GM19099 (cell line): ENCODE results near the gene CPNE7.

Source experiments
- POLR2A ChIP-seq: IDR thresholded peaks from 3 replicates; pipeline ENCODE4 v1.6.1; 2011; ENCODE audit warnings: low read depth; ENCODE audit not compliant: insufficient read length; ENCODE audit errors: extremely low read depth

The CPNE7 gene

DNA sequence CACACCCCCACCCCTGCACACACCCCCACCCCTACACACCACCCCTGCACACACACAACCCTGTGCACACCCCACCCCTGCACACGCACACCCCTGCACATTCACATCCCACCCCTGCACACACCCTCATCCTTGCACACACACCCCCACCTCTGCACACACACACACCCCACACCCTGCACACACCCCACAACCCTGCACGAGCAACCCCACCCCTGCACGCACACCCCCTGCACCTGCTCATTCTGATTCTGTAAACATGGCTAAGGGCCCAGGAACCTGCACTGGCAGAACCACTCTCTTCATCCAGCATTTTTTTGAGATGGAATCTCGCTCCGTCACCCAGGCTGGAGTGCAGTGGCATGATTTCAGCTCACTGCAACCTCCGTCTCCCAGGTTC, 63.8 kb downstream of the CPNE7 start:
- no peak for TF ChIP-seq POLR2A

DNA sequence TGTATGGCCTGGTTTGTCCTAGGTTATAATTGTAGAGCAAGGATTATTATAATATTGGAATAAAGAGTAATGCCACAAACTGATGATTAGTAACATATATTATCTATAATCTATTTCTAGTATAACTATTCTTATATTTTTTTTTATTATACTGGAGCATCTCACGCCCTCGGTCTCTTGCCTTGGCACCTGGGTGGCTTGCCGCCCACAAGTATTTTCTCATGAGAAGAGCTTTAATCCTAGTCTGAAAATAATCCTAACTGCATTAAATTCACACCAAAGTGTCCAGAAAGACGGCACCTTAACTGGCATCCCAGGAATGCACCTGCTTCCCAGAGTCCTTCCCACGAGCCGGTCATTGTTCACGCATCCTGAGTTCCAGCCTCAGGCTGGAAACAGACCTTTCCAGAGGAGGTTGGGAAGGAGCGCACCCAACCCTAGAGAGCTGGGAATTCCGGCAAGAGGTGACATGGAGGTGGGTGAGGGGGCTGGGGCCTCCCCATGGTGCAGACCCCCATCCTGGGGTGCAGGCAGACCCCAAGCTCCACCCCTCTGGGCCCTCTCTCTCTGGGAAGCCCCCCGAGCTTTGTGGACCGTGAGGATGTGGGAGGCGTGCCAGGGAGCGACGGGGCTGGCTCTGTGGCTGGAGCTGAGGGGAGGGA, 66.0 kb downstream of the CPNE7 start:
- no peak for TF ChIP-seq POLR2A

DNA sequence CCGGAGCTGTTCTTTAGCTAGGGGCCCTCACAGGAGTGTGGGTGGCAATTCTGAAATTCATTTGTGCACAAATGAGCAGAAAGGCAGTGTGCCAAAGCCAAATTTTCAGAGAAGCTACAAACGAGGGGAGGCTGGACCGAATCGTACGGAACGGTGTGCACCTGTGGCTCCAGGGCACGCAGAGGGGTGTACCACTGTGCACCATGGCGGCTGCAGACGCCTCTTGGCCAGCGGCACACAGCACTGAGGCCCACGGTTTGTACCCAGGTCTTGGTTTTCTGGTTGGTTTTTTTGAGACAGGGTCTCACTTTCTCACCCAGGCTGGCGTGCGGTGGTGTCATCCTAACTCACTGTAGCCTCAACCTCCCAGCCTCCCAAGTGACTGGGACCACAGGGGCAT, 67.0 kb downstream of the CPNE7 start:
- TF ChIP-seq POLR2A, result no peak

DNA sequence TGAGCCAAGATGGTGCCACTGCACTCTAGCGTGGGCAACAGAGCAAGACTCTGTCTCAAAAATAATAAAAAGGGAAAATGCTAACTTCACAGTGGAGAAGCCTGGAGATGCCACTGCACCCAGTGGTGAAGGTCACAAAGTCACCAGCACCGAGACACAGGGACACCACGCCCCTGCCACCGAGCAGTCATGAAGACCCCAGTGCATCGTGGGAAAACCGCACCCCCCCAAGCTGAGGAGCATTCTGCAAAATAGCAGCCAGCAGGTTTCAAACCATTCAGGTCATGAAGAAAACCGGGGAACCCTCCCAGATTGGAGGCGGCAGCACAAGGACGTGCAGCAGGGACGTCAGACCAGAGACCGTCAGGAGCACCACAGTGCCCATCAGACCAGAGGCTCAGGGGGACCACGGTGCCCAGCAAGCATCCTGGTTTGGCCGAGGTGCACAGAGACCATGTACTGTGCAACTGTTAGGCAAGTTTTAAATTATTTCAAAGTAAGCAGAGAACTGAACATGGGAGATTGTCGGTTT, 68.3 kb downstream of the CPNE7 start:
- no peak for TF ChIP-seq POLR2A

- TF ChIP-seq POLR2A, result no peak
Observed at GRCh38 chr16:89645122-89645521, 69.6 kb downstream of the CPNE7 start.

- no peak for TF ChIP-seq POLR2A
Observed at GRCh38 chr16:89646270-89646669, 70.7 kb downstream of the CPNE7 start.
